Endothelial cell of umbilical vein (primary cell): Measurements from ENCODE around the gene AATF.

Source experiments
- CTCF ChIP-seq, 2 donors: IDR thresholded peaks; 1 replicate in 1 of 2; 2 replicates in 1 of 2; pipeline ENCODE4 v1.5.1; 2011; ENCODE audit warnings: low read length in 2 of 2, mild to moderate bottlenecking in 2 of 2, moderate library complexity in 2 of 2, control low read depth in 1 of 2, inconsistent platforms in 1 of 2, low read depth in 1 of 2; ENCODE audit not compliant: insufficient read depth in 1 of 2; ENCODE audit errors: extremely low read depth in 1 of 2
- MYC ChIP-seq: IDR thresholded peaks from one replicate; pipeline ENCODE4 v1.6.1; 2011; ENCODE audit warnings: mild to moderate bottlenecking, low read depth, low read length
- POLR2A ChIP-seq: IDR thresholded peaks from 2 replicates; pipeline ENCODE4 v1.6.1; 2012; ENCODE audit warnings: low read depth, mild to moderate bottlenecking, control low read depth, low read length

- TF ChIP-seq MYC, result no peak
- no peak for TF ChIP-seq CTCF (IDR thresholded peaks at IDR 0.05; ENCODE audit: extremely low read depth in 1 of 2, insufficient read depth in 1 of 2, low read depth in 1 of 2, low read length in 2 of 2)
- no peak for TF ChIP-seq POLR2A
Observed at GRCh38 chr17:37106049-37106448, 157.3 kb downstream of the AATF start.
